Spleen (tissue), 7 donors: Measurements from ENCODE around the gene MYO18A.

Experiments used
- CTCF ChIP-seq, 11 experiments: fragments of 200-600 bp in 7 of 11; fragments of 450-650 bp in 4 of 11; sonication (generic) in 4 of 11; IDR thresholded peaks in 8 of 11; conservative IDR thresholded peaks in 3 of 11; 1 replicate in 7 of 11; 2 replicates in 4 of 11; pipeline versions ENCODE4 v1.4.0 to v1.8.0; 2016 to 2021; ENCODE audit warnings: antibody characterized with exemption in 11 of 11, inconsistent platforms in 4 of 11, mild to moderate bottlenecking in 1 of 11
- POLR2A ChIP-seq, 3 donors: fragments of 450-650 bp; IDR thresholded peaks; one replicate each; pipeline ENCODE4 v1.5.1; 2017; ENCODE audit warnings: antibody characterized with exemption in 3 of 3, mild to moderate bottlenecking in 1 of 3
- donor health status: DM: no; HTN: no; CAD: no; lungs with moderate emphysema.
- donor health status: DM: no; HTN: no; CAD: no.
- donor health status: DM: no; HTN: no; CAD: no.

- TF ChIP-seq CTCF (IDR thresholded peaks at IDR 0.05 in 8 of 11, conservative IDR thresholded peaks at IDR 0.05 in 3 of 11) (no peak), POLR2A (IDR thresholded peaks at IDR 0.05) (no peak)
Measured at GRCh38 chr17:29212681-29213121, 32.5 kb upstream of the MYO18A start.
